HG03175 (cell line): ENCODE measurements around the gene MESP1.
"Not testable (repeated sequence)": the region's sequence is repeated elsewhere in the genome, so short reads cannot be mapped to it uniquely, and the experiment has no call there.

Source experiments
- ATAC-seq: cut with Tn5 transposase; IDR thresholded peaks from one replicate; pipeline ENCODE4 v1.9.1; 2021; ENCODE audit warnings: mild to moderate bottlenecking, moderate library complexity; ENCODE audit not compliant: unreplicated experiment

The MESP1 gene

DNA sequence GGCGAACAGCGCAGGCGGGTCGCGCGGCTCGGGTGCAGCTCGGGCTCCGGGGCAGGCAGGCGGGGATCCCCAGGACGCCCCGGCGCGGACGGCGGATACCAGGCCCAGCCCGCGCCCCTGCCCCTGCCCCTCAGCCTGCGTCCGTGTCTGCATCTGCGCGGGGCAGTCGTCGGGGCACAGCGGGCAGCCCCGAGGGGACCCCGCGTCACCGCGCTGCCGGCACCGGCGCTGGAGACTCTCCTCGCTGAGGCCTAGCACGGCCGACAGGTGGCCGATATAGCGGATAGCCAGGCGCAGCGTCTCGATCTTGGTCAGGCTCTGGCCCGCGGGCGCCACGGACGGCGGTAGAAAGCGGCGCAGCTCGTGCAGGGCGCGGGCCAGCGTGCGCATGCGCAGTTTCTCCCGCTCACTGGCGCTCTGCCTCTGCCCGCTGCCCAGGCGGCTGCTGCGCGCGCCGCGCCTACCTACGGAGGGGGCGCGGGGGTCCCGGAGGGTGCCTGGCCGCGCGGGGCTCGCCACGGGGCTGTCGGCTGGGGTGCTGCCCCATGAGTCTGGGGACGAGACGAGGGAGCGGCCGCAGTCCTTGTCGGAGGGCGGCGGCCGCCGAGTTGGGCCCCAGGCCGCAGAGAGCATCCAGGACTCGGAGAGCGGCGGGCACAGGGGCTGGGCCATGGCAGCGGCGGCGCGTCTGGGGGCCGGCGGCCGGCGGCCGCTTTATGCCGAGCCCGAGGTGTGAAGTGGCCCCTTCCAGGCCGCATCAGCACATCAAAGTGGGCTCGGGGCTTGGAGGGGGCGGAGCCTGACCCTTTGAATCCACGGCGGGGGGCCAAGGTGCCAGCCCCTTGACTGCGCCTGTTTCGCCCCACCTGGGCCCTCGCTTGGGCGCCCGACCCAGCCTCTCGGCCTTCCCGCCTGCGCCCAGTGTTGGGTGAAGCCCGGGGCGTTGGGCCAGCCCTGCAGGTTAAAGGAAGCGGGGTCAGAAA is at the start of gene MESP1:
TSS of gene MESP1 (minus strand) at position 690 of the 983 bp plus-strand sequence. CDS start at position 672, 18 bp downstream.
- peak; percentile 97 for ATAC-seq

GRCh38 chr15:89799918-89800498 is 49.0 kb upstream of the MESP1 start:
- no peak for ATAC-seq

GRCh38 chr15:89799011-89799911 is 48.2 kb upstream of the MESP1 start:
- ATAC-seq: no peak

DNA sequence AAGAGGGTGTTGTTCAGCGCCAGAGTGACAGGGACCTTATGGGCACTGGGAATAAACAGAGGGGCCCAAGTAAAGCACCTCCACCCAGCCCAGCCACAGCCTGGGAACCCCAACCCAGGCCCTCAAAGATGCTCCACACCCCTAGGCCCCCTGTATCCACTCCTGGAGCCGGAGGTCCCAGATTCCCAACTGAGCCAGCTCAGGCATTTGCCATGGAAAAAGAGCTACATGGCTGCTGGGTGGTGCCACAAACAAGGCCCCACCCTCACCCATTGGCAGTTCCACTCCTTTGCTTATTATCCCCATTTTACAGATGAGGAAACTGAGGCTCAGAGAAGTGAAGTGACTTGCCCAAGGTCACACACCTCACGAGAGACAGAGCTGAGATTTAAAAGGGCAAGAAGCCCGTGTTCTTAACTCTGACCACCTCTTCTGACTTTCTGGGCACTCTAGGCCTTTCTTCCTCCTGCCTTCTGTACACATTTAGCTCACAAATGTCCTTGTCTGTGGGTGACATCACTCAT is 46.7 kb upstream of the MESP1 start:
- ATAC-seq: no peak

GRCh38 chr15:89795996-89796395 is 44.9 kb upstream of the MESP1 start:
- no peak for ATAC-seq

- ATAC-seq: no peak
Measured at GRCh38 chr15:89794627-89795241, 43.7 kb upstream of the MESP1 start.

DNA sequence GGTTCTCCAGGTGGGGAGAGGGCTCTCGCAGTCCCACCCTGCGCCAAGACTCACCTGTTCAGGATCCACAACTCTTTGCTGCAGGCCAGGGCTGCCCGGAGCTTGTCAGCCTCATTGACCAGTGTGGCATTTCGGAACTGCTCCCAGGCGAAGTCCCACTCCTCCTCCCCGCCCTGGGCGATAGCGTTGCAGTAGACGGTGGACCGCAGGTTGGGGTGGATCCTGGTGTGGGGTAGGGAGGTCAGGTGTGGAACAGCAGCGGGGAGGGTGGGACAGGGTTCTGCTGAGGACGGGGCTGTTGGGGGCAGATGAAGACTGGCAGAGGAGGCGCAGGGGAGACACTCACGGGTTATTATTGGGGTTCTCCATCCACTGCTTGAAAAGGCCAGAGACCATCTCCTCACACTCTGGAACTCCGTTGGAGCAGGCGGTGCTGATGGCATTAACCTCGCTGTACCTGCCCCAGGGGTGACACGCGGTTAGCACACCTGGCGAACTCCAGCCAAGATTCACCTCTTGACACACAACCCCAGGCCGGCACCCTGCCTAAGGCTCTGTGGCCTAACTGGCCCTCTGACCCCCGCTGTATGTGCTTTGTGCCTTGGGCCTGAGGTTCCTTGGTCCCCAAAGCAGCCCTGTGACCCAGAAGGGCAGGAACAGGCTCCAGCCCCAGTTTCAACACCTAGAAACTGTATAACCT is 41.2 kb upstream of the MESP1 start:
- no peak for ATAC-seq

DNA sequence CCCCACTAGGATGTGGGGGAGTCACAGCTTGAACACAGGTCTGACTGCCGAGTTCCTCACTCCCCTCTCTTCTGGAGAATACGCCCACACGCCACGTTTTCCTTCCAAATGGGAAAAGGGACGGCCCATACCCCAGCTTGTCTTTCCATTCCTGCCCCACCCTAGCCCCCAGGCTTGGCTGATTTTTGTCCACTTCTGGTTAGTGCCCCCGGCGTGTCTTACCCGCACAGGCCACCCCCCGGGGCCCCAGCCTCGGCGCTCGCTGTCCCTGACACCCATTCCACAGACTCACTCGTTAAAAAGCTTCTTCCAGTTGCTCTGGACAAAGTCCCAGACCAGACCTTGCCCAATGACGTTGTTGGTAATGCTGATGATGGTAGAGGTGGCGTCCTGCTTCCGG is 39.6 kb upstream of the MESP1 start:
- ATAC-seq: no peak

DNA sequence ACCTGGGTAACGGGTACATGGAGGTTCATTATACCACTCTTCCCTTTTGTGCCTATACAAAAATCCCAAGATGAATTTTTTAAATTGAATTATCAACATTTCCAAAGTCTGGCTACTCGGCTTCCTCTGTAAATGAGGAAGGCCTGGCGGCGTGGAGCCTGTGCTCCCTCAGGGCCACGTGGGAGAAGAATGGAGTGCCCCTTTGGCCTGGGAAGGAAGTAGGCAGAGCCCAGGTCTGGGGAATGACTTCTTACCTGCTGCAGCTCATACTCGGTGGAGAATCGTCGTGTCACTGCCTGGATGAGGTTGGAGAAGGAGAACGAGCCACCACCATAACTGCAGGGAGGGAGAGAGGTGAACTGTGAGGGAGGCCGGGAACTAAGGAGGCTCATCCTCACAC is 39.2 kb upstream of the MESP1 start:
- no peak for ATAC-seq

DNA sequence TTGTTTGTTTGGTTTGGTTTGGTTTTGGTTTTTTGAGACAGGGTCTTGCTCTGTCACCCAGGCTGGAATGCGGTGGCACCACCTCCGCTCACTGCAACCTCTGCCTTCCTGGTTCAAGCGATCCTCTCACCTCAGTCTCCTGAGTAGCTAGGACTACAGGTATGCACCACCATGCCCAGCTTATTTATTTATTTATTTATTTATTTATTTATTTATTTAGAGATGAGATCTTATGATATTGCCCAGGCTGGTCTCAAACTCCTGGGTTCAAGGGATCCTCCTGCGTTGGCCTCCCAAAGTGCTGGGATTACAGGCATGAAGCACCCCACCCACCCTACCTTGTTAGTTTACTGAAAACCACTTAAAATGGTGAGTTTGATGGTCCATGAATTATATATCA is 37.5 kb upstream of the MESP1 start:
- not testable (repeated sequence) for ATAC-seq

- ATAC-seq: no peak
Measured at GRCh38 chr15:89787944-89788343, 36.9 kb upstream of the MESP1 start.

- ATAC-seq: no peak
Measured at GRCh38 chr15:89785774-89786140, 34.7 kb upstream of the MESP1 start.

DNA sequence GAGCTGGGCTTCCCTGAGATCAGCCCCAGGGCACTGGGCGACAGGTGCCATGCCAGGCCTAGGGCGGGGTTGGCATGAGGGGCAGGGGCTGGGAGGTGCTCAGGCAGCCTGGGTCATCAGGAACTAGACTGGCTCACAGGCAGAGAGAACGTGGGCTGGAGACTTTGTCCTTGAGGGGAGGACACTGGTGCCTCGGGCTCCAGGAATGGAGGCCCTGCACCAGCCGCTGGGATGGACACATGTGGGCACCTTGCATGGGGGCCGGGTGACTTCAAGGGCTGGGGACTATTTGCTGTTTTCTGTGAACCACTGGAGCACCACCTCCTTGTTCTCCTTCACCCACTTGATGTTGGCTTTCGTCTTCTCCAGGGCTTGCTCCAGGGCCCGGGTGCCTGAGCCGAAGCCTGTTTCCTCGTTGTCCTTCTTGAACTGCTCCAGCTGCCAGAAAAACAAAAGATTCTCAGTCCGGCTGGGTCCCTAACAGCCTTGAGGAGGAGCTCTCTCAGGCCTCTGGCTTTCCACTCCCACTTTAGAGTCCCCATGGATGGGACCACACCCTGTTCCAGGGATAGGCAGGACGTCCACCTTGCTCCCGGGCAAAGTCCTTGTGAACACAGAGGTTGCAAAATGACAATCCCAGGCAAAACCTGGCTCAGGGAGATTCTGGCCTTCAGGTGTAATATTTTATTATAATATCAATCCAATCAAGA is 34.2 kb upstream of the MESP1 start:
- no peak for ATAC-seq

GRCh38 chr15:89784686-89784960 is 33.6 kb upstream of the MESP1 start:
- no peak for ATAC-seq

DNA sequence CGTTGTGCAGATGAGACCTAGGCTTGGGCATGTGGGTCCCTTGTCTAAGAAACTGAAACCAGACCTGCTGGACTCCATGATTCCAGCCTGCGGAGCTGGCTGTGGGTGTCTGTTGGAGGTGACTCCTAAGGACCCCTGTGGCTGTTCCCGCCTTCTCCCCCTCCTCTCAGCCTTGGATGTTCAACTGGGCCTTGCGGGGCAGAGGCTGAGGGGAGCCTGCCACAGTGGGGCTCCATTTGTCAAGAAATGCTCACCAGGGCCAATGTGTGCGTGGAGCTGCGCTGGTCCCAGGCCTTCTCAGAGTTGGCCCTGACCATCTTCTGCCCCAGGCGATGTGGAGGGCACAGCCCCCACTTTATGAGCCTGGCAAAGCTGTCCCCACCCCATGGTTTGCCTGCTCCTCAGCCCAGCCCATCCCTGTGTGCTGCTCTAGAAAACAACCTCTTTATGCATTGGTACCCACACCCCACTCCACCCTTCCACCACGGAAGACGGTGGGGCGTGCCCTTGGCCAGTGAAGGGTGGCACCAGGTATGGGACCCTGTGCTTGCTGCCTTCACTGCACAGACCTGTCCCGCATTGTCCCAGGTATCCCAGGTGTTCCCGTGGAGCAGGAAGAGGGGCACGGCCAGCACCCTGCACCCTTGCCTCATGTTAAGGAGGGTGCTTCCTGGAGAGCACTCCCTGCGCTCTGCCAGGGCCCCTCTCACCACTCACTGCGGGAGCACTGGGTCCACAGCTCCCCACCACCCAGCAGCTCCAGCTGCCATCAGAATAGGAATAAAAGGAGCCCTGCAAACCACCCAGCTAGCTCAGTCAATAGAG is 33.0 kb upstream of the MESP1 start:
- no peak for ATAC-seq

DNA sequence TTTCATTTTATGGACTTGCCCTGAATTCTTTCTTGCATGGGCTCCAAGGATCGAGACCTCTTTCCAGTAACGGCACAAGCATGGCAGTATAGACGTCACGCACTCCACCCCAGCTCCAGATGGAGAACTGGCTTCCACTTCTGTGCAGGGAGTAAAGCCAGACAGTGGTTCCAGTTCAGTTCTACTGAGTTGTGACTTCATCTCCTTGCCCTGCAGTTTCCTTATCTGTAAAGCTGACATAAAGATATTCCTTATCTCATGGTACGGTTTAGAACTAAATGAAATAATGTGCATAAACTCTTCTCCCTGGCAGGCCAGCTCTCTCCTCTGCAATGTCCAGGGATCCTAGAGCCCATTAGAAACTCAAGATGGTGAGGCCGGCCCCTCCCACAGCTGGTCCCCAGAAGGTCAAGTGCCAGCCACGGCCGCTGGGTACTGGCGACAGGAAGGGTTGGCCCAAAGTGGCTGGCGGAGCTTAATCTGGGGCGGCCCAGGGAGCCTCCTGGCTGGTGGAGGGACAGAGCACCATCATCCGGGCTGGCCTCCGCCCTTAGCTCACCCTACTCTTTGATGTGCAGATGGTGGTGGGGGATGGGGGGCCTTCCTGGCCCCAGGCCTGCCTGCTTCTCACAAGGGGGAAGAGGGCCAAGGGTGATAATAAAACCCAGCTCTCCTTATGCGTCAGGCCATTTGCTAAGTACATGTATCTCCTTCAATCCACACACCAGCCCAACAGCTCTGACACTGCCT is 32.2 kb upstream of the MESP1 start:
- ATAC-seq: no peak

- ATAC-seq: not testable (repeated sequence)
Measured at GRCh38 chr15:89782619-89782950, 31.5 kb upstream of the MESP1 start.
